Measurements from ENCODE around the gene SARDH. TPM values are rescaled to one million over a fixed set of nuclear protein-coding genes. Genes with fewer than 3 reads are reported as not detected.

Gene SARDH
- total and polyA plus RNA-seq, 2 experiments from 2014 or later: 6.0 to 16.9 TPM

DNA sequence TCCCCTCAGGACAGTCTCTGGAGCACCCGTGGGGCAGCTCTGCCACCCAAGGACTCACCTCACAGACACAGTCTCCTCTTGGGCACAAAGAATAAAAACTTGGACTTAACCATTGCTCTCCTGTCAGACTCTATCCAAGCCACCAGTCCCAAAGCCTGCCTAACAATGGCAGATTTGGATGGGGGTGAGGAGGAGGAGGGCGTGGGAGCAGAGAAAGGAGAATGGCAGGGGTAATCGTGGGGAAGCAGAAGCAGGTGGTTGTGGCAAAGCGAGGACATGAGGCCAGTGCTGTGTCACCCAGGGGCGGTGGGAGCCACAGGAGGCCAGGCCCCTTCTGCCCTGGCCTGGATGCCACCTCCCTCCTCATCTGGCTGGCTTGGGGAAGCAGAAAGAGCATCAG is 123.5 kb downstream of the SARDH start:
- TF ChIP-seq, protein P1, sequence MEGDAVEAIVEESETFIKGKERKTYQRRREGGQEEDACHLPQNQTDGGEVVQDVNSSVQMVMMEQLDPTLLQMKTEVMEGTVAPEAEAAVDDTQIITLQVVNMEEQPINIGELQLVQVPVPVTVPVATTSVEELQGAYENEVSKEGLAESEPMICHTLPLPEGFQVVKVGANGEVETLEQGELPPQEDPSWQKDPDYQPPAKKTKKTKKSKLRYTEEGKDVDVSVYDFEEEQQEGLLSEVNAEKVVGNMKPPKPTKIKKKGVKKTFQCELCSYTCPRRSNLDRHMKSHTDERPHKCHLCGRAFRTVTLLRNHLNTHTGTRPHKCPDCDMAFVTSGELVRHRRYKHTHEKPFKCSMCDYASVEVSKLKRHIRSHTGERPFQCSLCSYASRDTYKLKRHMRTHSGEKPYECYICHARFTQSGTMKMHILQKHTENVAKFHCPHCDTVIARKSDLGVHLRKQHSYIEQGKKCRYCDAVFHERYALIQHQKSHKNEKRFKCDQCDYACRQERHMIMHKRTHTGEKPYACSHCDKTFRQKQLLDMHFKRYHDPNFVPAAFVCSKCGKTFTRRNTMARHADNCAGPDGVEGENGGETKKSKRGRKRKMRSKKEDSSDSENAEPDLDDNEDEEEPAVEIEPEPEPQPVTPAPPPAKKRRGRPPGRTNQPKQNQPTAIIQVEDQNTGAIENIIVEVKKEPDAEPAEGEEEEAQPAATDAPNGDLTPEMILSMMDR (IDR thresholded peaks at IDR 0.05; ENCODE audit: low read depth, low read length): no peak
- Histone ChIP-seq H3K4me3 (no peak overlapping the region), H3K36me3 (no peaks in the 10 kb centered on the region), H3K4me1 (ENCODE audit: low read depth) (no peaks in the 10 kb centered on the region), H3K27me3 (peaks cover 35% of the 10 kb centered on the region), H3K27ac (no peak overlapping the region), H3K9me3 (ENCODE audit: low read depth) (no peaks in the 10 kb centered on the region)
- DNase-seq (ENCODE audit: low read depth in 1 of 2, low spot score in 1 of 2): no peak

- Histone ChIP-seq H3K36me3 (no peaks in the 10 kb centered on the region), H3K9me3 (ENCODE audit: low read depth) (no peaks in the 10 kb centered on the region), H3K27ac (no peak overlapping the region), H3K4me3 (no peak overlapping the region), H3K27me3 (peaks cover 34% of the 10 kb centered on the region), H3K4me1 (ENCODE audit: low read depth) (no peaks in the 10 kb centered on the region)
- TF ChIP-seq, protein P1 (IDR thresholded peaks at IDR 0.05; ENCODE audit: low read depth, low read length): no peak
- no peak for DNase-seq (ENCODE audit: low read depth in 1 of 2, low spot score in 1 of 2)
These were observed 124.1 kb downstream of the SARDH start for GRCh38 chr9:133614056-133614455.

Other genes starting within 250 kb of the SARDH start
- gene MYMK, start 213.4 kb downstream of the SARDH start, total RNA-seq: not detected in 2 replicates
- gene MYMK, start 213.4 kb downstream of the SARDH start, polyA plus RNA-seq: not detected in 2 replicates
- 27.2 and 38.3 TPM in 2 replicates for gene ADAMTSL2, start 203.6 kb downstream of the SARDH start, total RNA-seq
- gene ADAMTSL2, start 203.6 kb downstream of the SARDH start, polyA plus RNA-seq: 13.6 and 18.4 TPM in 2 replicates
- gene FAM163B, start 129.0 kb downstream of the SARDH start, total RNA-seq: 4.6 and 5.6 TPM in 2 replicates
- gene FAM163B, start 129.0 kb downstream of the SARDH start, polyA plus RNA-seq: 0.20 TPM in 1 of 2 replicates, not detected in the other
- not detected in 2 replicates for gene DBH, start 102.0 kb downstream of the SARDH start, total RNA-seq
- 0.04 and 0.07 TPM in 2 replicates for gene DBH, start 102.0 kb downstream of the SARDH start, polyA plus RNA-seq